ENCODE data around the gene PRKCB.

DNA sequence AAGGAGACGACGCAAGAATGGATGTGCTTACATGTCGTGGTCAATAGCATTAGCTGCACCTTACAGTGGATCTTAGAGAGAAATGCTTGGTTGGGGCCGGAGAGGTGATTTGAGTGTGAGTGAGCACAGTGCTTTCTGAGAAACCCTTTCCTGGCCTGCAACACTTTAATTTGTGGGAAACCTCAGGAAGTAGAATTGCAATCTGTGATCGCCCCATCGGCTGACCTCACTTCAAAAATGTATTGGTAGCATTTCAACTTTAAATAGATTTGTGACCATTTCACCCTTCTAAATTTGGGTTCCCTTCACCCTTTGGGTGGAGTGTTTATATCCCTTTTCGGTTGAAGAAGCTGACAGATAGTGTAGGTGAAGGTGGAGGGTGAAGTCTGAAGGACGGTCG lies 13.2 kb downstream of the PRKCB start:
- TF ChIP-seq, protein P1, sequence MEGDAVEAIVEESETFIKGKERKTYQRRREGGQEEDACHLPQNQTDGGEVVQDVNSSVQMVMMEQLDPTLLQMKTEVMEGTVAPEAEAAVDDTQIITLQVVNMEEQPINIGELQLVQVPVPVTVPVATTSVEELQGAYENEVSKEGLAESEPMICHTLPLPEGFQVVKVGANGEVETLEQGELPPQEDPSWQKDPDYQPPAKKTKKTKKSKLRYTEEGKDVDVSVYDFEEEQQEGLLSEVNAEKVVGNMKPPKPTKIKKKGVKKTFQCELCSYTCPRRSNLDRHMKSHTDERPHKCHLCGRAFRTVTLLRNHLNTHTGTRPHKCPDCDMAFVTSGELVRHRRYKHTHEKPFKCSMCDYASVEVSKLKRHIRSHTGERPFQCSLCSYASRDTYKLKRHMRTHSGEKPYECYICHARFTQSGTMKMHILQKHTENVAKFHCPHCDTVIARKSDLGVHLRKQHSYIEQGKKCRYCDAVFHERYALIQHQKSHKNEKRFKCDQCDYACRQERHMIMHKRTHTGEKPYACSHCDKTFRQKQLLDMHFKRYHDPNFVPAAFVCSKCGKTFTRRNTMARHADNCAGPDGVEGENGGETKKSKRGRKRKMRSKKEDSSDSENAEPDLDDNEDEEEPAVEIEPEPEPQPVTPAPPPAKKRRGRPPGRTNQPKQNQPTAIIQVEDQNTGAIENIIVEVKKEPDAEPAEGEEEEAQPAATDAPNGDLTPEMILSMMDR (IDR thresholded peaks at IDR 0.05), result no peak
- no peak for TF ChIP-seq POLR2A (IDR thresholded peaks at IDR 0.05)

Data from thyroid gland (tissue), 4 donors.